Ishikawa (cell line): ENCODE data around the gene TRDMT1.

Experiments used
- CEBPB ChIP-seq: IDR thresholded peaks from 2 replicates; pipeline ENCODE4 v1.6.1; 2012
- CREB1 ChIP-seq: IDR thresholded peaks from 2 replicates; pipeline ENCODE4 v1.6.1; 2012; ENCODE audit warnings: low read depth
- EGR1 ChIP-seq: IDR thresholded peaks from 2 replicates; pipeline ENCODE4 v1.6.1; 2012
- EP300 ChIP-seq: IDR thresholded peaks from 2 replicates; pipeline ENCODE4 v1.6.1; 2012; ENCODE audit warnings: borderline replicate concordance
- FOXM1 ChIP-seq: IDR thresholded peaks from 2 replicates; pipeline ENCODE4 v1.6.1; 2012; ENCODE audit warnings: low read depth, borderline replicate concordance
- NFIC ChIP-seq: IDR thresholded peaks from 2 replicates; pipeline ENCODE4 v1.6.1; 2012
- RAD21 ChIP-seq: IDR thresholded peaks from 2 replicates; pipeline ENCODE4 v1.6.1; 2012; ENCODE audit warnings: low read depth
- TAF1 ChIP-seq: IDR thresholded peaks from 2 replicates; pipeline ENCODE4 v1.6.1; 2012; ENCODE audit warnings: low read depth, mild to moderate bottlenecking
- TCF12 ChIP-seq: IDR thresholded peaks from 2 replicates; pipeline ENCODE4 v1.6.1; 2012; ENCODE audit warnings: low read depth
- TEAD4 ChIP-seq: IDR thresholded peaks from 2 replicates; pipeline ENCODE4 v1.6.1; 2012
- USF1 ChIP-seq: IDR thresholded peaks from 2 replicates; pipeline ENCODE4 v1.6.1; 2012
- YY1 ChIP-seq: IDR thresholded peaks from 2 replicates; pipeline ENCODE4 v1.6.1; 2012; ENCODE audit warnings: low read depth
- ZBTB7A ChIP-seq: IDR thresholded peaks from 2 replicates; pipeline ENCODE4 v1.6.1; 2012; ENCODE audit warnings: low read depth
- TF ChIP-seq, protein P1 (sequence below): IDR thresholded peaks from 2 replicates; pipeline ENCODE4 v1.6.1; 2012
- TF ChIP-seq, protein P2 (sequence below): IDR thresholded peaks from 2 replicates; pipeline ENCODE4 v1.6.1; 2012; ENCODE audit warnings: low read depth, mild to moderate bottlenecking

The TRDMT1 gene

DNA sequence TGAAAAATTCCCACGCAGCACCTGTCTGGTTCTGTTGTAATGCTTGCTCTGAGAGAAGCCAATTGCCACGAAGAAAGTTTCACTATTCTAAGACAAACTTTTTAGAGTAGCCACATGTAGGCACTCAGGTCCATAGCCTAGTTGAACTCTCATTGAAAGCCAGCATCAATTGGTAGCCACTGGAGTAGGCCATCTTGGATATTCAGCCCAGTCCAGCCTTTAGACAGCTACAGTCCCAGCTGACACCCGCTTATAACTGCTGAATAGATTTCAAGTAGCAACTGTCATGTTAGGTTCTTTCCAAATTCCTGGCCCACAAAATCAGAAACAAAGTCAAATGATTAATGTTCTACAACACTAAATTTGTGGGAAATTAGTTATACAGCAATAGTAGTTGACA, 103.5 kb downstream of the TRDMT1 start:
- no peak for TF ChIP-seq EP300
- no peak for TF ChIP-seq NFIC
- TF ChIP-seq ZBTB7A: no peak
- TF ChIP-seq CEBPB: no peak
- TF ChIP-seq RAD21: no peak
- no peak for TF ChIP-seq USF1
- no peak for TF ChIP-seq EGR1
- TF ChIP-seq, protein P1, sequence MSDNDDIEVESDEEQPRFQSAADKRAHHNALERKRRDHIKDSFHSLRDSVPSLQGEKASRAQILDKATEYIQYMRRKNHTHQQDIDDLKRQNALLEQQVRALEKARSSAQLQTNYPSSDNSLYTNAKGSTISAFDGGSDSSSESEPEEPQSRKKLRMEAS: no peak
- no peak for TF ChIP-seq CREB1
- TF ChIP-seq, protein P2, sequence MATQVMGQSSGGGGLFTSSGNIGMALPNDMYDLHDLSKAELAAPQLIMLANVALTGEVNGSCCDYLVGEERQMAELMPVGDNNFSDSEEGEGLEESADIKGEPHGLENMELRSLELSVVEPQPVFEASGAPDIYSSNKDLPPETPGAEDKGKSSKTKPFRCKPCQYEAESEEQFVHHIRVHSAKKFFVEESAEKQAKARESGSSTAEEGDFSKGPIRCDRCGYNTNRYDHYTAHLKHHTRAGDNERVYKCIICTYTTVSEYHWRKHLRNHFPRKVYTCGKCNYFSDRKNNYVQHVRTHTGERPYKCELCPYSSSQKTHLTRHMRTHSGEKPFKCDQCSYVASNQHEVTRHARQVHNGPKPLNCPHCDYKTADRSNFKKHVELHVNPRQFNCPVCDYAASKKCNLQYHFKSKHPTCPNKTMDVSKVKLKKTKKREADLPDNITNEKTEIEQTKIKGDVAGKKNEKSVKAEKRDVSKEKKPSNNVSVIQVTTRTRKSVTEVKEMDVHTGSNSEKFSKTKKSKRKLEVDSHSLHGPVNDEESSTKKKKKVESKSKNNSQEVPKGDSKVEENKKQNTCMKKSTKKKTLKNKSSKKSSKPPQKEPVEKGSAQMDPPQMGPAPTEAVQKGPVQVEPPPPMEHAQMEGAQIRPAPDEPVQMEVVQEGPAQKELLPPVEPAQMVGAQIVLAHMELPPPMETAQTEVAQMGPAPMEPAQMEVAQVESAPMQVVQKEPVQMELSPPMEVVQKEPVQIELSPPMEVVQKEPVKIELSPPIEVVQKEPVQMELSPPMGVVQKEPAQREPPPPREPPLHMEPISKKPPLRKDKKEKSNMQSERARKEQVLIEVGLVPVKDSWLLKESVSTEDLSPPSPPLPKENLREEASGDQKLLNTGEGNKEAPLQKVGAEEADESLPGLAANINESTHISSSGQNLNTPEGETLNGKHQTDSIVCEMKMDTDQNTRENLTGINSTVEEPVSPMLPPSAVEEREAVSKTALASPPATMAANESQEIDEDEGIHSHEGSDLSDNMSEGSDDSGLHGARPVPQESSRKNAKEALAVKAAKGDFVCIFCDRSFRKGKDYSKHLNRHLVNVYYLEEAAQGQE: no peak
- TF ChIP-seq TCF12: no peak
- TF ChIP-seq TEAD4: no peak
- no peak for TF ChIP-seq YY1
- no peak for TF ChIP-seq TAF1
- TF ChIP-seq FOXM1: no peak
